HG03460 (cell line): ENCODE data around the gene RPL19.

ENCODE experiments used
- ATAC-seq: cut with Tn5 transposase; IDR thresholded peaks from one replicate; pipeline ENCODE4 v1.9.1; 2021; ENCODE audit not compliant: unreplicated experiment

RPL19 gene

DNA sequence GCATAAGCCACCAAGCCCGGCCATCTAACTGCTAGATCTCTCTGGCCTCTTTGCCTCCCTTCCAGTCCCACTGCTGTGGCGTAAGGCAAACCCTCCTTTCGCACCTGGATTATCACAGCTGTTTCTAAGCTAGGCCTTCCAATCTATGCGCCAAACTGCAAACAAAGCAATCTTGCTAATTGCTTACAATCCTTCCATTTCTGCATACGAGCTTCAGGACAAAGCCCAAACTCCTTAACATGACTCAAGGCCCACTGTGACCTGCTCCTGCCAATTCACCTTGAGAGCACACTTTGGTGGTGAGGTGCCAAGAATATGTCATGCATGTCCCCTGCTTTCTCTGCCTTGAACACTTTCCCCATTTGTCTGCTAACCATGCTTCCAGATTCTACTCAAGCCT, 28.1 kb upstream of the RPL19 start:
- ATAC-seq: no peak

DNA sequence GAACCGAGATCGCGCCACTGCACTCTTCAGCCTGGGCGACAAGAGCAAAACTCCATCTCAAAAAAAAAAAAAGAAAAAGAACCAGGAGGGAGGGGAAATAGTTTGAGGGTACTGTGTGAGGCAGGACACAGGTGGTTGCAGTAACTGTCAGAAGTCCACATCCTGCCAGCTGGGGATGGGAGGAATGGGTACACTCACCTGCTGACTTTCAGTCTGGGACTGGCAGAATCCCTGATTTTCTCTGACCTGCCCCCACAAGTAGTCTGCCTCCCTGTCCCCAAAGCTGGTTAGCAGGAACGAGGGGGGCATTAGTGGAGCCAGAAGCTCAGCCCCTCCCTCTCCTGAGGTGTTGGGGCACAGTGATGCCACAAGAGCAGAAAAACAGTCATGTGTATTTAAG, 27.0 kb upstream of the RPL19 start:
- ATAC-seq: no peak

DNA sequence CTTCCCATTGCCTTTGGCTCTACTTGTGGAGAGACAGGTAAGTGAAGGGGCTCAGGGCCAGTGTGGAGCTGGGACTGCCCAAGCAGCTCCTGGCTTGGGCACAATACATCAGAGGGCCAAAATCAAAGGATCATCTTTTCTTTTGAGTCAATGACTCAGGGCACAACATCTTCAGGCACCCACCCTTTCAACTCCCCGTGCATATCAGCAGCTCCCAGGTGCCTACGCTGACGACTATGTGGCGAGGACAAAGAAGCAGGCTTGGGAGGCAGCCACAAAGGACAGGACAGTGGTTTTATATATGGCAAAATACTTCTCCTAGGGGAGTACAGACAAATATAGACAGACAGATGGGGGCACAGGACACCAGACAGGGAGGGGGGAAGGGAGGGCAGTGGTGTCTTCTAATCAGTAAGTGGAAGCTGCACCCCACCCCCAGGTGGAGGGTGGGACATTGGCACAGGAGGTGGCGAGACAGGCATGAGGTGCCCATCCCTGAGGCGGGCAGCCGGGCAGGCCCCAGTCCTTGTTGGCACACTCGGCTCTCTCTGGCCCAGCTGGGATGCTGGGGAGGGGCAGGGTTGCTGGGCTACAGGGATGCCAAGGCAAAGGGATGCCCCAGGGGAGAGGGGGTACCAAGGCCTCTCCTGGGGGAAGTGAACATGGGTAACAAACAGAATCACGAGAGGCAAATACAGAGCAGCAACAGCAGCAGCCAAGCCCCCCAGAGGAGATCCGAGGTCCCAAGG, 26.4 kb upstream of the RPL19 start:
- no peak for ATAC-seq

DNA sequence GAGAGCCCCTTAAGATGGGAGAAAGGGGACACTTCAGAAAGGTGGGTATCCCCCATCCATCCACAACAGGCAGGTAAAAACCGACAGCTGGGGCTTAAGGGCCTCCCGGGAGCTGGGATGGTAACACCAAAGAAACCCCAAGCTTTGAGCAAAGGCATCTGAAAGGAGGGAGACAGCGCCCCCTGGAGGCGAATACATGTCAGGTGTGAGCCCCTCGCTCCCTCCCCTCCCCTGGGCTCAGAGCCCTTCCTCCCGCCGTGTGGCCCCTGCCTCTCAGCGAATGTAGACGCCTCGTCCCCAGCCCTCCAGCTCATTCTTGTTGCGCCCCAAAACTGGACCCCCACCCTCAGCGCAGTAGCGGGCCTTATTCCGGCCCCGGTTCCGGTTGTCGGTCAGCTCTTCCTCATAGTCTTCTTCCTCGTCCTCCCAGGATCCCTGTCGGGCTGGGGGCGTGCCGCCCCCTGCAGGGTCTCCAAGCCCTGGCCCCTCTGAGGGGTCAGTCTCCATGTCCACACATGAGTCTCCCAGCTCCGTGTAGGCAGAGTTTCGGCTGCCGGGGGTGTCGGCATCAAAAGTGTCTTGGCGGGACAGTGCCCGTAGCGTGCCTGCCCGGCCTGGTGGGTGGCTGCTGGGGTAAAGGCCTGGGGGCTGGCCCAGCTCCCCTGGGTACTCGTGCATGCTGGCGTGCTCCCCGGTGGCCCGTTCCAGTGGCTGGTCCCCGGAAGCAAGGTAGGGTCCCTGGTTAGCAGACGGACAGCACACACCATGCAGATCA, 25.0 kb upstream of the RPL19 start:
- no peak for ATAC-seq

DNA sequence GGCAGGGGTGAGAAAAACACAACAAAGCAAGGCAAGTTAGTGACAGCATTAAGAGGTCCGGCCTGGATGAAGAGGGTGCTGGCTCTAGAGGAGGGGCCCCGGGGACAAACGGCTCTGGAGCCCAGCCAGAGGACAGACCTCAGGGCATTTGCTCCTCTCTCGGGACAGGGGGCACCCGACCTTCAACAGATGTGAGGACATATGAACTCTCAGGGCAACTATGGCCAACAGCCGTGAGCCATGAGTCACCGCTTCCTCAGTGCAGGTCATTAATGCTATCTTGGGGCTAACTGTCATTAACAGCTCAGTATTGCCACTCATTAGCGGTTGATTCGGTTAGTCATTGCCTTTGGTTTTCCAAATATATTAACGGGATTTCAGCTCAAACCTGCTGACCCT, 24.4 kb upstream of the RPL19 start:
- no peak for ATAC-seq

DNA sequence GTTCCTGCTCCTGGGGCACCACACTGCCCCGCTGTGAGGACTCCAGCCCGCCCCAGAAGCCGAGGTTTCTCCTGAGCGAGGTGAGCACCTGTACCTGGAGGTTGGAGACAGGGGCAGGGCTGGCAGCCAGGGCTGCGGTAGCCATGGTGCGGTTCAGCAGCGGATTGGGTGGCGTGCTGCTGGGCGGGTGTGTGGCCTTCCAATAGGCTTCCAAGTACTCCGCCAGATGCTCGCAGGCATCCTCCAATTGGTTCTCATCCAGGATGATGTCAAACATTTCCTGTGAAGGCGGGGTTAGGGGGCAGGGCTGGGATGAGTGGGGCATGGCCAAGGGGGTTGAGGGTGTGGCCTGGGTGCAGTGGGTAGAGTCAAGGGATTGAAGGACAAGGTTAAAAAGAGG, 22.8 kb upstream of the RPL19 start:
- ATAC-seq: no peak

DNA sequence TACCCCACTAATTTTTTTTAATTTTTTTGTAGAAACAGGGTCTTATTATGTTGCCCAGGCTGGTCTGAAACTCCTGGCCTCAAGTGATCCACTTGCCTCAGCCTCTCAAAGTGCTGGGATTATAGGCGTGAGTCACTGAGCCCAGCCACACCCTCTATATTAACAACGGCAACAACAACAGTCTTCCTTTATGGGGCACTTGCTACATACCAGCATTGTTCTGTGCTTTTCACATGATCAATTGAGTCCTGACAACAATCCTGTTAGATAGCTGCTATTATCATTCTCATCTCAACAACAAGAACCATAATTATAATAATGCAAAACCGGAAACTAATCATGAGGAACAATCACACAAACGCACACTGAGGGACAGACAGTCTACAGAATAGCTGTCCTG, 21.5 kb upstream of the RPL19 start:
- no peak for ATAC-seq

DNA sequence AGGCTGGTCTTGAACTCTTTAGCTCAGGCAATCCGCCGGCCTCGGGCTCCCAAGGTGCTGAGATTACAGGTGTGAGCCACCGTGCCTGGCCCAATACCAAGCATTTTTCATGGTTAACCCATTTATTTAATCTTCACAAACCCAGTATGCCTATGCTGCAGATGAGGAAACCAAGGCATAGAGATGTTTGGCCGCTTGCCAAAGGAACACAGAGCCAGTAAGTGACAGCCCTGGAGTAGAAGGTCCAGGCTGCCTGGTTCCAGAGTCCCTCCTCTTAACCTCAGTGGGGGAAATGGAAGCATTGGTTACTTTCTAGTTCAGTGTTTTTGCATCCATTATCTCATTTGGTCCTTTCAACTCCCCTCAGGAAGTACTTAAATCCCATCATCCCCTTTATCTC, 18.8 kb upstream of the RPL19 start:
- ATAC-seq: no peak

DNA sequence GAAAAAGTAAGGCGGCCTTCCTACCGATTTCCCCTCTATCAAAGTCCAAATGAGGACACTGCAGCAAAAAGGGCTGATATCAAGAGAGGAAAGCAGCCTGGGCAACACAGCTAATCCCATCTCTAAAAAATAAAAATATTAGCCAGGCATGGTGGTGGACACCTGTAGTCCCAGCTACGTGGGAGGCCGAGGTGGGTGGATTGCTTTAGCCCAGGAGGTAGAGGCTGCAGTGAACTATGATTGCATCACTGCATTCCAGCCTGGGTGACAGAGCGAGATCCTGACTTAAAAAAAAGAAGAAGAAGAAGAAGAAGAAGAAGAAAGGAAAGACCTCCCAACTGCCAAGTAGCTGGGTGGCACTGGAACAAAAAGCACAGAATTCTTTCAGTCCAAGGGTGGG, 17.0 kb upstream of the RPL19 start:
- ATAC-seq: no peak

DNA sequence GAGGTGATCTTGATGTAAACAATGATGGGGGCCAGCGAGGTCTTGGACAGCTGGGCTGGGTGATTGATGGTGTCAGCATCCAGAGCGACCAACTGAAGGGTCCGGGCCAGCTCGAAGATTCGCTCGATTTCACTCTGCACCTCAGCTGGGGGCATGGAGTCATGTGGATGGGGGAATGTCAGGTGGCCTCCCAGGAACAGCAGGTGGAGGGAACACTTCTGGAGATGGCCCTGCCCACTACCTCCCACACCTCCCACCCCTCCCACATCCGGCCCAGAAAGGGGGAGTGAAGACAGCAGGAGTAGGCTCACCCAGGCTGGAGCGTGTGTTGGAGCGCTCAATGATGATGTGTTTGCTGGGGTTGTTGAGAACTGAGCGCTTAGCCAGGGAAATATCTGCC, 16.4 kb upstream of the RPL19 start:
- ATAC-seq: no peak

DNA sequence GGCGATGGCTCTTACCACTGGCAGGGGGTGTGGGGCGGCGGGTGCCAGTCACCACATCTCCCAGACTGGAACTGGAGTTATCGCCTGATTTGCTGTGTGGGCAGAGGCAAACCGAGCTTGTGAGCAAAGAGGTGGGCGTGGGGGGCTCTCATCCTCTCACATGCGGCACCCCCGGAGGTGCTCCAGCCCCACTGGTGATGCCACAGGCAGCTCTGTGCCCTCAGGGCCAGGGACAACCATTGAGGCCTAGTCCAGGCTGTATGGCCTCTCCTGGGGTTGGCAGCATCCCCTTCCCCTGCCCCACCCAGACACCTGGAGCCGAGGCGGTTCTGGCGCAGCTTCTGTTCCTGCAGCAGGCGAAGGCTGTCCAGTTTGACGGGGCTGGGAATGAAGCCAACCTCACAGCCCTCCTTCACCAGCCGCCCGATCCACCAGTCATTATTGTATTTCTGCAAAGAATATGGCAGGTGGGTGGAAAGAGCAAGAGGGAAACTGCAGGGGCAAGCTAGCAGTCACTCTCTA, 13.5 kb upstream of the RPL19 start:
- no peak for ATAC-seq

DNA sequence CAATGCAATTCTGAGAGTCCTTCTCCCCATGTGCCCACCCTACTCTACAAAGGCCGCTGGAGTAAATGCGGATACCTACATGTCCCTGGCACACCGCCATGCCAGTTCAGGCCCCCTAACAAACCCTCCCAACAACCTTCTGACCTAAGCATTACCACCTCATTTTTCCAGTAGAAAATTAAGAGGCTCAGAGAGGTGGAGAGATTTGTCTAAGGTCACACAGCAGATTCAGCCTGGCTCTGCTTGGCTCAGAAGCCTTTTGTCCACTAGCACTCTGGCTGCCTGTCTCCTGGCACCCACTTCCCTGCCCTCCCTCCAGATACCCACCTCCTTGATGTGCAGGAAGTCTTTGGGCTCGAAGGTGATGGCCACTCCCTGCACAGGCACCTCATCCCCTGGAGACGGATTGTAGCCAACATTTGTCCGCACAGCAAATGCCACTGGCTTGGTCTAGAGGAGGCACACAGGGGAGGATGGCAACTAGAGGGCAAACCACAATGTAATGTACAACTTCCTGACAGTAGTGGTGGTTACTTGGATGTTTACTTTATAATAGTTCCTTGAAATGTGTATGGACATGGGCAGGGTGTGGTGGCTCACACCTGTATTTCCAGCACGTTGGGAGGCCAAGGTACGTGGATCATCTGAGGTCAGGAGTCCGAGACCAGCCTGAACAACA, 12.8 kb upstream of the RPL19 start:
- ATAC-seq: no peak

DNA sequence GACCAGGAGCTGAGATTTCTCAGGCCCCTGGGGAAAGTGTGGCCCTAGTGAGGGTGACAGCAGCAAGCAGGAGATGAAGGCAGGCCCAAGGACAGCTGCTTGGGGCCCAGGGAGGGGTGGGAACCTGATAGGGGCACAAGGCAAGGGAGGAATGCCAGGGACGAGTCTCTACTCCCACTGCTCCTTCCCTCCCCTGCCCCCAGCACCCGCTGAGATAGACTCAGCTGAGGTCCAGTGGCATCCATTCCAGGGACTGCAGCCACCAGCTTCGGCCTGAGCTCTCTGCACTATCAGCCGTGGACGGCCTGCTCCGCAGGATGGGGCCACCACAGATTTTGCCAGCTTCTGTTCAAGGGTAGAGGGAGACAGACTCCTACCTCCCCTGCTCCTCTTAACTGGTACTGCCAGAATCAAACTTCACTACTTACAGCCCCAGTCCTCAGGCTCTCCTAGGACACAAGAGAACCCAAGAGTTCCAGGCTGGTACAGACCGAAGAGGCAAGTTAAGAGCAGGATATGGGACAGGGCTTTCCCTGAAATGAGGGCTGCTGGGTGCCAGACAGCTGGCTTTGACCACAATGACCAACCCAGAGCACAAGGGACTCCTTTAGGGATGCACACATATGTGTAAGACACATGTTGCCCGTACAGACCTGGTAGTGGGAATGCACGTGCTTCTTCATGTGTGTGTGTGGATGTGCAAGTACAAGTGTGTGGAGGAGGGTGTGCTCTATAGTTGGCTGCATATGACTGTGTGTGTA, 8.2 kb upstream of the RPL19 start:
- ATAC-seq: no peak

DNA sequence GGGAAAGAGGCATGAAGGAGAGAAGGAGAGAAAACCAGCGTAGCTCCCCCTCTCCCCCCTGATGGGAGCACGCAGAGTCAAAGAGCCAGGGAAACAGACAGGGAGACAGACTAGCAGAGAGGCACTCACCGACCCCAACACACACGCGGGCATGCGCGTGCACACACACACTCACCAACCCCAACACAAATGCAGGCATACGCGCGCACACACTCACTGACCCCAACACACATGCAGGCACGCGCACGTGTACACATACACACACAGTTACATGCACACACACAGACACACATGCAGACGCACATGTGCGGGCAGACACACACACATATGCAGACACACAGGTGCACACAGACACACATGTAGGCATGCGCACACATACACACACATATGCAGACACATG, 7.2 kb upstream of the RPL19 start:
- ATAC-seq: no peak

DNA sequence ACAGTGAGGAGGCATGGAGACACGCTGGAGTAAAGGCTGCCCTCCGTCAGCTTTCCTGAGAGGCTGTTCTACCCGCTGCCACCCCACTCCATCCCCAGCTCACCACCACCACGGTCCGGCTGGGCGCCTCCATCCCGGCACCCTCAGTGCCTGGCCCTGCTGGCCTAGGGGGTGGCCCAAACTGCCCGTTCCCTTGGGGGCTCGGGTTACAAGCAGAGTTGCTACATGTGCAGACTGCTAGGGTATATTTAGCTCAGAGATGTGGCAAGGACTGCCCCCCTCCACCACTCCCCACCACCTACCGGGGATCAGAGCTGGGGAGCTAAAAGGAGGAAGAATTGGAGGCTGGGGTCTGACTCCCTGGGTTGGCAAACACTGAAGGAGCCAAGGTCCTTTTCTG, 6.7 kb upstream of the RPL19 start:
- ATAC-seq: no peak

DNA sequence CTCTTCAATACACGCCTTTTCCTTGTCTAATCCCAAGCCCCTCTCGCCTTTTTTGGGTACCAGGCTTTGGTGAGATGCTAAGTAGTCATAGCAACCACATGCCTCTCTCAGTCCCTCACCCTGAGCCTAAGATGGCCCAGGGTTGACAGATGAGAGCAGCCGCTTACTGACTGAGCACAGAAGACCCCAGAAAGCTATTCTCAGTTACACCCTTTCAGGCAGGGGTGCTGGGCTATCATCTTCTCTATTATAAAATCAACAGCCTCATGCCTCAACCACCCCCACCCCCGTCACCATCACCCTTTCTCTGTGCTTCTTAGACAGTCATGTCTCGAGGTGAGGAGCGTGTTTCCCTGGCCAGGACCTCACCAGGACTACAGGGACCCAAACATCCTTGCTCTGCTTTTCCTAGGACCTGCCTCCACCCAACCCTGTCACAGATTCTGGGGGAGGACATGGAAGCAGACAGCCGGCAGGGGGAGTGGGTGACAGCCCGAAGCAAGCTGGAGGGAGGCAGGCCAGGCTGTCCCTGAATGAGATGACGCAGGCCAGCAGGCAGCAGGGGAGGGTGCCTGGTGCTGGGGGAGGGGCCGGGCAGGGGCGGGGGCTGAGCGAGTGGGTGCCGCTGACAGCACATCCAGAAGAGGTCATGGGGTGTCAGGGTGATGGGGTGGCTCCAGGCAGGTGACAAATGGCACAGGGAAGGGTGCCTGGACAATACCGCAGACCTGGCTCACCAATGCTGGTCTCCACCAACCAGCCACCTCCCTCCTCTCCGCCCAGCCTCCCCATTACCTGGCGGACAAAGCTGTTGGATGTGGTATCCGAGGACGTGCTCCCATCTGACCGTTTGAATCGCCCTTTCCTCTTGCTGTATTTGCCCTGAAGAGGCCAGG, 5.7 kb upstream of the RPL19 start:
- ATAC-seq: no peak

DNA sequence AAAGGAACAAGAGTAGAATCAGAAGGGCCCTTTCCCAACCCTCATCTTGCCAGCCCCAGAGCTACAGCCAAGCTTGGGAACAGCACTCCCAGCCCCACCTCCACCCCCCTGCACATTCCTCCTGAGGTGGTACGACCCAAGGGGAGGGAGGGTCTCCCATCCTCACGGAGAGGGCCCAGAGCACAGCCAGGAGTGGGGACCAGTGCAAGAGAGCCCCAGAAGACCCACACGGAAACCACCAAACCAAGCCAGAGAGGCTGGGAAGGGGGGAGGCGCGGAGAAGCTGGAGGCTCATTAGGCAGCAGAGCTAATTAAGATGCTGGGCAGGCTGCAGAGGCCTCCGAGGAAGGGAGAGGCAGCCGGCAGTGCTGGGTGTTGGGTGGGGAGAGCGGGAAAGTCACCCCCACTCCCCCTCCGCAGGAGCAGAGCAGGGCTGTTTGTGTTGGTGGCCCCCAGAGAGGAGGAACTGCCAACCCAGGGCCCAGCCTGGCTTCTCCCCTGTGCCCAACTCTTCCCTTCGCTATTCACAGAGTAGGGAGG, 5.0 kb upstream of the RPL19 start:
- no peak for ATAC-seq

DNA sequence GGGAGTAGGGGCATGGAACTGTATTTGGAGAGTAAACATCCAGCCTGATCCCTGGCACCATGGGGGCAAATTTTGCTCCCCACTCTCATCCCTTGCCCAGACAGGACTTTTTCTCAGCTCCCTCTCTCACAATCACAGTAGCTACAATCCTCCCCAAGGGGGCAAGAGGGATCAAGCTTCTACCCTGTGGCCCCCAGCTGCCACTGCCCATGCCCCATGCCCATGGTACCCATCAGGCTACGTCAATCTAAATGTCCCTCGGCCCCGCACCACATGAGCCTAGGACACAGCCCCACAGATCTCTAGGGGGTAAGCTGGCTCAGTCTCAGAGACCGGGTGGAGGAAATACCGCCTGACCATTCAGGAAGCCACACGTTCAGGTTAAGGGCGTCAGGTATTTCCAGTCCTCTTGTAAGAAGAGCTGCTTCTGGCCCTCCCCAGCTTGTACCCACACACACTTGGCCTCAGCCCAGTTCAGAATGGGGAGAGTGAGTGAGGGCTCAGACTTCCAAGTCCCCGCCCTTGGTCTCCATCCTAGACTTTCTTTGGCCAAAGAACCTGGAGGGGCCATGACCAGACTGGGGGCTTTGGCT, 4.4 kb upstream of the RPL19 start:
- ATAC-seq: no peak

DNA sequence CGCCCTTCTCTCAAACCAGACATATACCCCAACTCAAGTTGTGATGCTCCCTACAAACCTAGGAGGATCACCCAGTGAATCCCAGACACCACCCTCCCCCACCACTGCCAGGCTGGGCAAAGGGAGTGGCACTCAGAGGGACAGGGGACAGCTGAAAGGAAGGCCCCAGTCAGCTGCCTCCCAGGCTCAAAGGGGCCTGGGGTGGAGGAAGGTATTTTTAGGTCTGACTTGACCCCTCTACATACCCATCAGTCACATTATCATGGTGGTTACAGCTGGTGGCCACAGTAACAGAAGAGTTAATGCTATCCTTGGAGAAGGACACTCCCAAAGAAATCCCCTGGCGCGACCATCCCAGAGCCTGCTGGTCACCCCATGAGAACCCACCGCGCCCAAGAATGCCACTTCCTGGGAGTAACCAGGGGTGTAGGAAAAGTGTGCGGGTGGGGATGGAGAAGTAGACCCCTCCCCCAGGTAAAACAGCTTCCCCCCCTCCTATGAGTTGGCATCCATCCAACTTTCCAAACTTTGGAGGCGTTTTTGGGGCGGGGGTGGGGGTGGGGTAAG, 3.8 kb upstream of the RPL19 start:
- ATAC-seq: no peak
